HL-60 (cell line): Measurements from ENCODE around the gene ITPK1.

ENCODE experiments used
- DNase-seq, 2 experiments: peaks; one replicate each; pipeline ENCODE4 v3.0.0-alpha.2; 2010 to 2020; ENCODE audit warnings: low read depth in 1 of 2, low spot score in 1 of 2
- H3K27ac ChIP-seq: fragments of 250-450 bp; sonication (Bioruptor Pico); replicated peaks from 2 replicates; pipeline ENCODE4 v1.5.1; 2020; ENCODE audit warnings: mild to moderate bottlenecking, moderate library complexity
- H3K27me3 ChIP-seq: fragments of 250-450 bp; sonication (Bioruptor Pico); 2 replicates; pipeline ENCODE4 v1.5.1; 2021; ENCODE audit warnings: mild to moderate bottlenecking, moderate library complexity; ENCODE audit not compliant: insufficient read depth, poor library complexity, severe bottlenecking
- H3K4me3 ChIP-seq: replicated peaks from 2 replicates; pipeline ENCODE4 v1.5.1; 2011; ENCODE audit warnings: mild to moderate bottlenecking, control low read depth, low read length; ENCODE audit not compliant: insufficient read depth
- CTCF ChIP-seq: IDR thresholded peaks from one replicate; pipeline ENCODE4 v1.5.1; 2011; ENCODE audit warnings: low read length, control low read depth, inconsistent platforms; ENCODE audit not compliant: insufficient read depth
- GABPA ChIP-seq: IDR thresholded peaks from 2 replicates; pipeline ENCODE4 v1.6.1; 2012; ENCODE audit warnings: low read depth
- POLR2AphosphoS5 ChIP-seq: IDR thresholded peaks from 2 replicates; pipeline ENCODE4 v1.6.1; 2012; ENCODE audit warnings: low read depth
- SPI1 ChIP-seq: IDR thresholded peaks from 2 replicates; pipeline ENCODE4 v1.6.1; 2012; ENCODE audit warnings: low read depth, mild to moderate bottlenecking, borderline replicate concordance
- TF ChIP-seq, protein P1 (sequence below): IDR thresholded peaks from 2 replicates; pipeline ENCODE4 v1.6.1; 2012; ENCODE audit warnings: low read depth; ENCODE audit not compliant: insufficient replicate concordance

Gene ITPK1

DNA sequence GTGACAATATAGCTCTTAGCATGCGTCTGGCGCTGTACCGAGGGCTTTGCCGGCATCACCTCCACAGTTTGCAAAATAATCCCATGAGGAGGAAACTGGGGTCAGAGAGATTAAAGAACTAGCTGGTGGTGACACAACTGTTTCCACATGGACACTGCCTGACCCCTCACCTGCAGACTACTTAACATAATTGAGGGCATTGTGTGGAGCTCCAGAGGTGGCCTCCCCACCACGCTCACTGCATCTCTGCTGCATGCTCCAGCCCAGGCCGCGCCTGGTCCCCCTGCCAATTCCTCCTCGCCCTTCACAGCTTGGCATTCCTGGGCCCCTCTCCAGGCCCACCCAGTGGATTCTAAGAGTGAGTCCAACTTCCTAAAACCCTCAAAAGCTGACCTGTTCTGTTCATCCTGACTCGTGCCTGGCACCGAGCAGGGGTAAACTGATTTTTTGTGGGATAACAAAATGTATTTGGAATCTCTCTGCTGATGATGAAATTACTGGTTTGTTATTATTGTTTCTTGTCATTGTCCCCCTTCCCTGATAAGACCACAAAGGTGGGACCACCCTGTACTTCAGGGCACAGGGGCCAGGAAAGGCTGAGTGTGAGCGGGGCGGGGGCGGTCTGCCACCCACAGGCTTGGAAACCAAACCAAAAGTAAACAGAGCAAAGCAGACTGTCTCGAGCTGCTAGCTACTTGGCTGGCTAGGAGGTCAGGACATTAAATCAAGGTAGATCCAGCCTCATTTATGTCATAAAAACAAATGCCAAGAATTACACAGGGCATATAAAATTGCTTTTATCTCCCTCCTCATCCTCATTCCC is 152.2 kb downstream of the ITPK1 start:
- H3K27ac ChIP-seq, result no peak overlapping the region
- TF ChIP-seq CTCF, result no peak
- TF ChIP-seq GABPA, result no peak
- TF ChIP-seq, protein P1, sequence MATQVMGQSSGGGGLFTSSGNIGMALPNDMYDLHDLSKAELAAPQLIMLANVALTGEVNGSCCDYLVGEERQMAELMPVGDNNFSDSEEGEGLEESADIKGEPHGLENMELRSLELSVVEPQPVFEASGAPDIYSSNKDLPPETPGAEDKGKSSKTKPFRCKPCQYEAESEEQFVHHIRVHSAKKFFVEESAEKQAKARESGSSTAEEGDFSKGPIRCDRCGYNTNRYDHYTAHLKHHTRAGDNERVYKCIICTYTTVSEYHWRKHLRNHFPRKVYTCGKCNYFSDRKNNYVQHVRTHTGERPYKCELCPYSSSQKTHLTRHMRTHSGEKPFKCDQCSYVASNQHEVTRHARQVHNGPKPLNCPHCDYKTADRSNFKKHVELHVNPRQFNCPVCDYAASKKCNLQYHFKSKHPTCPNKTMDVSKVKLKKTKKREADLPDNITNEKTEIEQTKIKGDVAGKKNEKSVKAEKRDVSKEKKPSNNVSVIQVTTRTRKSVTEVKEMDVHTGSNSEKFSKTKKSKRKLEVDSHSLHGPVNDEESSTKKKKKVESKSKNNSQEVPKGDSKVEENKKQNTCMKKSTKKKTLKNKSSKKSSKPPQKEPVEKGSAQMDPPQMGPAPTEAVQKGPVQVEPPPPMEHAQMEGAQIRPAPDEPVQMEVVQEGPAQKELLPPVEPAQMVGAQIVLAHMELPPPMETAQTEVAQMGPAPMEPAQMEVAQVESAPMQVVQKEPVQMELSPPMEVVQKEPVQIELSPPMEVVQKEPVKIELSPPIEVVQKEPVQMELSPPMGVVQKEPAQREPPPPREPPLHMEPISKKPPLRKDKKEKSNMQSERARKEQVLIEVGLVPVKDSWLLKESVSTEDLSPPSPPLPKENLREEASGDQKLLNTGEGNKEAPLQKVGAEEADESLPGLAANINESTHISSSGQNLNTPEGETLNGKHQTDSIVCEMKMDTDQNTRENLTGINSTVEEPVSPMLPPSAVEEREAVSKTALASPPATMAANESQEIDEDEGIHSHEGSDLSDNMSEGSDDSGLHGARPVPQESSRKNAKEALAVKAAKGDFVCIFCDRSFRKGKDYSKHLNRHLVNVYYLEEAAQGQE, result no peak
- TF ChIP-seq SPI1, result no peak
- no peak for TF ChIP-seq POLR2AphosphoS5
- H3K27me3 ChIP-seq, result no peaks in the 10 kb centered on the region
- no peak for DNase-seq
- H3K4me3 ChIP-seq, result no peak overlapping the region

DNA sequence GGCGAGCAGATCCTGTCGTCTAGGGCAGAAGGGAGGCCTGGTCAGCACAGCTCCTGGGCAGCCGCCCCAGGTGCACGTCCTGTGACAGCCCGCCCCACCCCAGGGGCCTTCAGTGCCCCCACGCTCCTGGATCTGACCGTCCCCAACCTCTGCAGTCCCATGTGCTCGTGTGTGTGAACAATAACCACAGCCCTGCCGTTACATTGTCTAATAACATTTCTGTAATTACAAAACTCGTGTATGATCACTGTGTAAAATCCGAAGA is 153.0 kb downstream of the ITPK1 start:
- no peak overlapping the region for H3K27ac ChIP-seq
- no peaks in the 10 kb centered on the region for H3K27me3 ChIP-seq
- no peak for DNase-seq
- H3K4me3 ChIP-seq, result no peak overlapping the region
- TF ChIP-seq CTCF, result no peak
- TF ChIP-seq SPI1, result no peak
- TF ChIP-seq POLR2AphosphoS5, result no peak
- TF ChIP-seq GABPA, result no peak
- TF ChIP-seq, protein P1, result no peak

DNA sequence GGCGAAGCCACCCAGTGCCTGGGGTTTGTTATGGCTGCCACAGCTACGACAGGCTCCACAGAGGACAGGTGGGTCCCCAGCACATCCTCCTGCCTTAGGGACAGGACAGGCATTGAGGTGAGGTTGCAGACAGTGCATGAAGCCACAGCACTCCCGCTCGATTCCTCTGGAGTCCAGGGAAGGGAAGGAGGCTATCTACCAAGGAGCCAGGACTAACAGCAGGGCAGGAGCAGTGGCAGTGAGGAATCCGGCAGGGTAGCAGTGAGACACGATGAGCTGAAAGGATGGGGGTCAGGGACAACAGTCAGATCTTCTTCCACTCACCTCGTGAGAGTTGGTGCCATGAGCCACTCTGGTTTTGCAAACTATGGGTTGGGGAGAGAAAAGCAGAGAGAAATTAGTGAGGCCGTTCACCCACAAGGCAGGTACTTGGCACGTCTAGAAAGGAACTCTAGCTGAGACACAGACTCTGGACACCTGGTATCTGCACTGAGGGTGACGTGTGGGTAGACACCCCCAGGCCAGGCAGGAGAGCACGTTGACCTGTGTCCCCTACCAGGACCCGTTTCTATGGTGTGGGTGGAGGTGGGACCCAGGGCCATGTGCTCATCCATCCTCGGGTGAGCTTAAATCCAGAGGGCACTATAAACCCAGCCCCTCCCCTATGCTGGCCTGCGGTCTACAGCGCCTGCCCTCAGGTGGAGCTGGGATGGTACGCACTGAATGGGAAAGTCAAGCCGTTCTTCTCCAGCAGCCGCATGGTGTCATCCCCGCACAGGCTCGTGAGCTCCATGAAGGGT is 153.5 kb downstream of the ITPK1 start:
- TF ChIP-seq POLR2AphosphoS5 (no peak), SPI1 (no peak), GABPA (no peak), CTCF (no peak)
- TF ChIP-seq, protein P1, result no peak
- no peak overlapping the region for H3K27ac ChIP-seq
- no peak for DNase-seq
- no peak overlapping the region for H3K4me3 ChIP-seq
- no peaks in the 10 kb centered on the region for H3K27me3 ChIP-seq
